K562 (cell line): ENCODE results near the gene FRMD3. TPM values are rescaled to one million over a fixed set of nuclear protein-coding genes. Genes with fewer than 3 reads are reported as not detected.
A peak's percentile ranks its signal among the peaks of the same experiment; 100 is the strongest.

Experiments used
- ATAC-seq: fragments of 200-7000 bp; cut with Tn5 transposase; 3 replicates; pipeline ENCODE4 v1.9.1; 2020; ENCODE audit warnings: moderate library complexity
- BruUV-seq: library from RNA; stranded (reverse); fragments of 400-500 nt; replicated peaks from 2 replicates; lab custom pipeline; 2021; lab: Mats Ljungman, UMichigan
- CTCF ChIA-PET: fragments of 300-600 bp; formaldehyde crosslinking; extraction: SDS; loops from one replicate; lab custom pipeline; 2021; ENCODE audit warnings: low intra/inter-chr PET ratio; lab: Yijun Ruan, JAX
- POLR2A ChIA-PET: fragments of 300-600, 350-650 bp; sonication (Branson Sonifier 250); formaldehyde crosslinking; extraction: SDS; loops from one replicate; lab custom pipeline; 2021; ENCODE audit warnings: antibody characterized with exemption, inconsistent platforms; lab: Yijun Ruan, JAX
- DNase-seq, 4 experiments: peaks; one replicate each; pipeline versions ENCODE4 v3.0.0 to v3.0.0-alpha.2; 2011 to 2018; ENCODE audit warnings: low spot score in 3 of 4, mixed read lengths in 3 of 4; ENCODE audit errors: extremely low read depth in 1 of 4
- FAIRE-seq: peaks from 2 replicates; lab custom pipeline; 2011; peaks lifted over from hg19 to GRCh38; lab: Jason Lieb, UNC
- H2AFZ ChIP-seq: 2 replicates; pipeline ENCODE4 v1.6.0; 2011; ENCODE audit warnings: low read depth, low read length, control low read depth, inconsistent platforms
- H3K27ac ChIP-seq: fragments of 200-600 bp; 3 replicates; pipeline ENCODE4 v1.8.0; 2011; ENCODE audit warnings: low read depth, mild to moderate bottlenecking, control low read depth, inconsistent platforms, low read length, moderate library complexity, mixed read lengths; ENCODE audit errors: extremely low read depth
- H3K27me3 ChIP-seq, 2 experiments: fragments of 300-600 bp in 1 of 2; 2 replicates in 1 of 2; 3 replicates in 1 of 2; pipeline versions ENCODE4 v1.6.0 to v1.8.0; 2011; ENCODE audit warnings: inconsistent platforms in 2 of 2, low read length in 2 of 2, mild to moderate bottlenecking in 1 of 2, mixed read lengths in 1 of 2, moderate library complexity in 1 of 2; ENCODE audit not compliant: control insufficient read depth in 2 of 2, insufficient read depth in 2 of 2
- H3K36me3 ChIP-seq: fragments of 300-600 bp; 3 replicates; pipeline ENCODE4 v1.8.0; 2011; ENCODE audit warnings: mild to moderate bottlenecking, low read length, inconsistent platforms; ENCODE audit not compliant: control insufficient read depth, insufficient read depth
- H3K4me1 ChIP-seq, 2 experiments: fragments of 200-600 bp in 1 of 2; replicated peaks in 1 of 2; 2 replicates in 1 of 2; 3 replicates in 1 of 2; pipeline versions ENCODE4 v1.5.1 to v1.8.0; 2011; ENCODE audit warnings: inconsistent platforms in 2 of 2, low read length in 2 of 2, mild to moderate bottlenecking in 1 of 2, mixed read lengths in 1 of 2, moderate library complexity in 1 of 2; ENCODE audit not compliant: control insufficient read depth in 2 of 2, insufficient read depth in 2 of 2
- H3K4me2 ChIP-seq: 2 replicates; pipeline ENCODE4 v1.6.1; 2011; ENCODE audit warnings: low read length, control low read depth, inconsistent platforms, mixed read lengths; ENCODE audit not compliant: insufficient read depth
- H3K4me3 ChIP-seq: fragments of 200-600 bp; sonication (generic), shearing (Covaris generic); 2 replicates; pipeline ENCODE4 v1.5.1; 2016; ENCODE audit warnings: control low read depth, inconsistent platforms
- H3K79me2 ChIP-seq: fragments of 200-600 bp; 3 replicates; pipeline ENCODE4 v1.8.0; 2011; ENCODE audit warnings: low read length, inconsistent platforms; ENCODE audit not compliant: control insufficient read depth, insufficient read depth
- H3K9ac ChIP-seq, 2 experiments: 2 replicates each; pipeline versions ENCODE4 v1.6.0 to v1.6.1; 2011; ENCODE audit warnings: low read depth in 2 of 2, low read length in 2 of 2, control low read depth in 1 of 2, inconsistent platforms in 1 of 2, mild to moderate bottlenecking in 1 of 2, mixed read lengths in 1 of 2; ENCODE audit not compliant: insufficient read depth in 1 of 2
- H3K9me1 ChIP-seq: one replicate; pipeline ENCODE4 v1.6.0; 2011; ENCODE audit warnings: inconsistent platforms, mild to moderate bottlenecking, low read length, moderate library complexity; ENCODE audit not compliant: control insufficient read depth, insufficient read depth
- H3K9me3 ChIP-seq: replicated peaks from 2 replicates; pipeline ENCODE4 v1.5.1; 2011; ENCODE audit warnings: low read depth, low read length, inconsistent platforms; ENCODE audit not compliant: control insufficient read depth, insufficient read depth
- H4K20me1 ChIP-seq: replicated peaks from 2 replicates; pipeline ENCODE4 v1.6.1; 2011; ENCODE audit warnings: low read length, inconsistent platforms, mixed read lengths; ENCODE audit not compliant: control insufficient read depth, insufficient read depth
- REST ChIP-seq, 2 experiments: fragments of 450-650 bp; formaldehyde crosslinking in 1 of 2; IDR thresholded peaks; 2 replicates each; pipeline versions ENCODE4 v1.4.0 to v1.6.1; 2014 to 2020; ENCODE audit warnings: mild to moderate bottlenecking in 2 of 2, borderline replicate concordance in 1 of 2, low read depth in 1 of 2
- SFPQ ChIP-seq: fragments of 200-400 bp; formaldehyde crosslinking; IDR thresholded peaks from 2 replicates; pipeline ENCODE4 v1.6.1; 2017; ENCODE audit warnings: mild to moderate bottlenecking, low read depth, low read length, moderate library complexity
- VEZF1 ChIP-seq: fragments of 200-800 bp; sonication (Bioruptor generic); IDR thresholded peaks from 2 replicates; pipeline ENCODE4 v1.6.1; 2017; ENCODE audit warnings: missing genetic modification characterization, missing compliant biosample characterization
- ZBTB33 ChIP-seq: sonication (generic); formaldehyde crosslinking; IDR thresholded peaks from 2 replicates; pipeline ENCODE4 v1.8.1; 2023; ENCODE audit warnings: mild to moderate bottlenecking, missing genetic modification reagents
- ZNF253 ChIP-seq: fragments of 250-450 bp; sonication (Bioruptor Pico); conservative IDR thresholded peaks from 2 replicates; pipeline ENCODE4 v1.6.1; 2021; ENCODE audit warnings: mild to moderate bottlenecking
- WGBS: fragments of 100-300 bp; shearing (Covaris generic); methylation state at CpG from one replicate; pipeline ENCODE4 v1.1.6; 2016; ENCODE audit warnings: low coverage, mixed read lengths; ENCODE audit not compliant: insufficient coverage; ENCODE audit errors: missing lambda C conversion rate; 5-methylcytosine and 5-hydroxymethylcytosine counted together
- in situ Hi-C: fragments of 300-500 bp; cut with MboI; formaldehyde crosslinking; loops from 4 replicates; pipeline ENCODE4 v1.15.0; 2018; ENCODE audit warnings: inconsistent platforms, mixed read lengths
- intact Hi-C: fragments of 100-400 bp; cut with micrococcal nuclease; formaldehyde crosslinking; loops from 2 replicates; pipeline ENCODE4 v1.14.2; 2022
- polyA plus RNA-seq, 8 experiments: library from polyadenylated mRNA; depleted of rRNA in 4 of 8; stranded (reverse) in 5 of 8; unstranded in 3 of 8; fragments of >200 nt; fragmentation: Nextera tagmentation in 2 of 8; fragmentation: Illumina TruSeq in 1 of 8; extraction: Ambion mirVana in 2 of 8; extraction: Trizol in 1 of 8; gene quantifications; 2 replicates each; pipeline versions ENCODE4 v1.2.1 to v1.2.3, GENCODE V29; 2011 to 2014; ENCODE audit warnings: inconsistent platforms in 1 of 8, missing spikeins in 1 of 8
- total RNA-seq, 7 experiments: library from RNA; depleted of rRNA in 6 of 7; stranded (reverse); fragments of >200 nt in 6 of 7; fragmentation: Illumina TruSeq in 2 of 7; extraction: Trizol in 2 of 7; gene quantifications; 2 replicates each; pipeline versions ENCODE4 v1.2.1 to v1.2.3, GENCODE V29; 2011 to 2021; ENCODE audit warnings: low replicate concordance in 1 of 7

Gene FRMD3
- total and polyA plus RNA-seq, 9 of the 15 experiments (the other 6 are each of a cell fraction or from before 2014, with no cell fraction given) = 0.09 to 0.51 (median 0.21) TPM

- H3K9ac ChIP-seq = no peak overlapping the region
- ATAC-seq = peak; percentile 86
- peaks cover 0 to 4% of the 10 kb centered on the region in 2 experiments; a peak in 2 of 5 replicates for H3K4me1 ChIP-seq
- POLR2A ChIA-PET = interaction anchor here (0.6 kb wide), 1 partner anchor 10 kb away, joined by 3 read pairs; no protein-coding TSS in a partner anchor
- CTCF ChIA-PET = no interaction called here
- H4K20me1 ChIP-seq = no peaks in the 10 kb centered on the region
- no peak overlapping the region for H3K27ac ChIP-seq
- H3K9me3 ChIP-seq = no peaks in the 10 kb centered on the region
- WGBS = 4% methylated on average over 29 of the region's 40 CpGs
- peak in 2 of 4 experiments; percentile 23 to 26 for DNase-seq
- H3K4me2 ChIP-seq = no peak overlapping the region
- FAIRE-seq = no peak
- H3K4me3 ChIP-seq = no peak overlapping the region
- in situ Hi-C loops = no loop called here
- H3K27me3 ChIP-seq = no peaks in the 10 kb centered on the region
- intact Hi-C loops = no loop called here
- no peaks in the 10 kb centered on the region for H3K79me2 ChIP-seq
- H2AFZ ChIP-seq = no peak overlapping the region
- H3K9me1 ChIP-seq = no peaks in the 10 kb centered on the region
- no peaks in the 10 kb centered on the region for H3K36me3 ChIP-seq
- no TSS peak for BruUV-seq
- TF ChIP-seq SFPQ = no peak
- peak; percentile 52; the same call in 1 of the 2 replicates for TF ChIP-seq VEZF1
- TF ChIP-seq ZBTB33 (CRISPR knock-in tag) = no peak
- TF ChIP-seq REST (IDR thresholded peaks at IDR 0.05; ENCODE audit: borderline replicate concordance) = peak; percentile 48
- no peak for TF ChIP-seq REST (CRISPR knock-in tag; IDR thresholded peaks at IDR 0.05; ENCODE audit: low read depth)
- TF ChIP-seq ZNF253 (CRISPR knock-in tag) = no peak
Measured at GRCh38 chr9:83219154-83219923, 318.9 kb downstream of the FRMD3 start.
